OCI-LY1 (cell line): ENCODE results near the gene CANT1.

Experiments
- H2AFZ ChIP-seq: fragments of 200-600 bp; sonication (generic), shearing (Covaris generic); 2 replicates; pipeline ENCODE4 v1.6.0; 2014; ENCODE audit warnings: antibody characterized with exemption, mild to moderate bottlenecking, low read length
- H3F3A ChIP-seq: fragments of 200-600 bp; sonication (generic), shearing (Covaris generic); 2 replicates; pipeline ENCODE4 v1.6.0; 2014; ENCODE audit warnings: mild to moderate bottlenecking, antibody characterized with exemption, low read length, moderate library complexity; ENCODE audit not compliant: insufficient read depth
- H3K27ac ChIP-seq: fragments of 200-600 bp; sonication (generic); 2 replicates; pipeline ENCODE4 v1.5.1; 2014; ENCODE audit warnings: low read length, mixed run types, mild to moderate bottlenecking, low read depth; ENCODE audit not compliant: poor library complexity, severe bottlenecking
- H3K27me3 ChIP-seq: fragments of 200-600 bp; sonication (generic); 2 replicates; pipeline ENCODE4 v1.6.0; 2014; ENCODE audit warnings: antibody characterized with exemption, mild to moderate bottlenecking, low read length, moderate library complexity; ENCODE audit not compliant: insufficient read depth
- H3K36me3 ChIP-seq: fragments of 200-600 bp; sonication (generic); 2 replicates; pipeline ENCODE4 v1.6.1; 2014; ENCODE audit warnings: mild to moderate bottlenecking, antibody characterized with exemption, low read length, moderate library complexity, mixed read lengths; ENCODE audit not compliant: insufficient read depth
- H3K4me1 ChIP-seq: fragments of 200-600 bp; sonication (generic); 2 replicates; pipeline ENCODE4 v1.5.1; 2014; ENCODE audit warnings: mild to moderate bottlenecking, low read length, moderate library complexity; ENCODE audit not compliant: insufficient read depth, severe bottlenecking
- H3K4me2 ChIP-seq: fragments of 200-600 bp; sonication (generic), shearing (Covaris generic); 2 replicates; pipeline ENCODE4 v1.6.1; 2014; ENCODE audit warnings: low read length
- H3K4me3 ChIP-seq: fragments of 200-600 bp; sonication (generic); 2 replicates; pipeline ENCODE4 v1.5.1; 2014; ENCODE audit warnings: low read length, low read depth, mild to moderate bottlenecking, mixed read lengths; ENCODE audit not compliant: poor library complexity, severe bottlenecking
- H3K79me2 ChIP-seq: fragments of 200-600 bp; shearing (Covaris generic); 2 replicates; pipeline ENCODE4 v1.6.1; 2016; ENCODE audit warnings: mixed run types, low read length, mixed read lengths; ENCODE audit not compliant: insufficient read depth
- H3K9ac ChIP-seq: fragments of 200-600 bp; sonication (generic), shearing (Covaris generic); 2 replicates; pipeline ENCODE4 v1.6.1; 2014; ENCODE audit warnings: mild to moderate bottlenecking, low read length, mixed read lengths
- H3K9me2 ChIP-seq: fragments of 200-600 bp; sonication (generic), shearing (Covaris generic); 2 replicates; pipeline ENCODE4 v1.6.1; 2014; ENCODE audit warnings: low read depth, mild to moderate bottlenecking, low read length, mixed read lengths
- H3K9me3 ChIP-seq: fragments of 200-600 bp; shearing (Covaris generic); 2 replicates; pipeline ENCODE4 v1.6.1; 2014; ENCODE audit warnings: low read length, mixed read lengths
- H4K20me1 ChIP-seq: fragments of 200-600 bp; sonication (generic), shearing (Covaris generic); 2 replicates; pipeline ENCODE4 v1.6.0; 2016; ENCODE audit warnings: mild to moderate bottlenecking, low read length; ENCODE audit not compliant: insufficient read depth
- CTCF ChIP-seq: fragments of 200-600 bp; sonication (generic), shearing (Covaris generic); IDR thresholded peaks from 2 replicates; pipeline ENCODE4 v1.5.1; 2017; ENCODE audit warnings: mild to moderate bottlenecking, antibody characterized with exemption, low read length, moderate library complexity, mixed read lengths
- EZH2 ChIP-seq: fragments of 200-600 bp; sonication (generic), shearing (Covaris generic); IDR thresholded peaks from 2 replicates; pipeline ENCODE4 v1.8.0; 2017; ENCODE audit warnings: borderline replicate concordance, mixed run types, mild to moderate bottlenecking, antibody characterized with exemption, low read length, moderate library complexity, mixed read lengths

CANT1 gene

GRCh38 chr17:78999947-79000395, 9.6 kb downstream of the CANT1 start:
- no peak overlapping the region for H3K27ac ChIP-seq
- no peak for TF ChIP-seq CTCF
- TF ChIP-seq EZH2 = no peak
- no peak overlapping the region for H3K4me3 ChIP-seq
- no peak overlapping the region for H3K4me2 ChIP-seq
- no peaks in the 10 kb centered on the region for H3K4me1 ChIP-seq
- no peaks in the 10 kb centered on the region for H3K9me3 ChIP-seq
- no peaks in the 10 kb centered on the region for H4K20me1 ChIP-seq
- H3K9me2 ChIP-seq = no peaks in the 10 kb centered on the region
- no peak overlapping the region for H2AFZ ChIP-seq
- no peaks in the 10 kb centered on the region for H3K27me3 ChIP-seq
- H3K36me3 ChIP-seq = peaks cover 25% of the 10 kb centered on the region
- no peaks in the 10 kb centered on the region for H3F3A ChIP-seq
- no peak overlapping the region for H3K9ac ChIP-seq
- H3K79me2 ChIP-seq = no peaks in the 10 kb centered on the region

- no peak for TF ChIP-seq EZH2
- no peak for TF ChIP-seq CTCF
- H3K9me2 ChIP-seq = no peaks in the 10 kb centered on the region
- no peaks in the 10 kb centered on the region for H3K27me3 ChIP-seq
- H3K36me3 ChIP-seq = peaks cover 29% of the 10 kb centered on the region
- H2AFZ ChIP-seq = no peak overlapping the region
- no peak overlapping the region for H3K27ac ChIP-seq
- H3K4me3 ChIP-seq = no peak overlapping the region
- H3K79me2 ChIP-seq = no peaks in the 10 kb centered on the region
- no peak overlapping the region for H3K4me2 ChIP-seq
- no peaks in the 10 kb centered on the region for H3K9me3 ChIP-seq
- no peaks in the 10 kb centered on the region for H4K20me1 ChIP-seq
- H3K9ac ChIP-seq = no peak overlapping the region
- H3K4me1 ChIP-seq = no peaks in the 10 kb centered on the region
- H3F3A ChIP-seq = no peaks in the 10 kb centered on the region
Observed at GRCh38 chr17:78999056-78999768, 10.4 kb downstream of the CANT1 start.

- no peak overlapping the region for H3K27ac ChIP-seq
- H3K4me3 ChIP-seq = no peak overlapping the region
- no peaks in the 10 kb centered on the region for H3K9me3 ChIP-seq
- H3K27me3 ChIP-seq = no peaks in the 10 kb centered on the region
- no peak overlapping the region for H3K4me2 ChIP-seq
- no peaks in the 10 kb centered on the region for H3K9me2 ChIP-seq
- H3K36me3 ChIP-seq = peaks cover 36% of the 10 kb centered on the region
- H3K79me2 ChIP-seq = no peaks in the 10 kb centered on the region
- no peaks in the 10 kb centered on the region for H4K20me1 ChIP-seq
- H2AFZ ChIP-seq = no peak overlapping the region
- no peaks in the 10 kb centered on the region for H3F3A ChIP-seq
- no peaks in the 10 kb centered on the region for H3K4me1 ChIP-seq
- no peak for TF ChIP-seq CTCF
- no peak overlapping the region for H3K9ac ChIP-seq
Observed at GRCh38 chr17:78998311-78999055, 11.1 kb downstream of the CANT1 start.
